HUES64 (cell line): Measurements from ENCODE around the gene FMO5. TPM values are rescaled to one million over a fixed set of nuclear protein-coding genes. Genes with fewer than 3 reads are reported as not detected.

Experiments used
- H3K27ac ChIP-seq: 2 replicates; pipeline ENCODE4 v1.7.0; 2013; ENCODE audit warnings: low read depth, low read length, inconsistent platforms
- H3K27me3 ChIP-seq: 2 replicates; pipeline ENCODE4 v1.6.1; 2013; ENCODE audit warnings: mild to moderate bottlenecking, low read length; ENCODE audit not compliant: insufficient read depth
- H3K36me3 ChIP-seq: 2 replicates; pipeline ENCODE4 v1.6.1; 2013; ENCODE audit warnings: mild to moderate bottlenecking, low read length; ENCODE audit not compliant: insufficient read depth
- H3K4me1 ChIP-seq: 2 replicates; pipeline ENCODE4 v1.6.1; 2013; ENCODE audit warnings: mild to moderate bottlenecking, low read length, moderate library complexity; ENCODE audit not compliant: insufficient read depth
- H3K4me3 ChIP-seq: 2 replicates; pipeline ENCODE4 v1.5.1; 2013; ENCODE audit warnings: mild to moderate bottlenecking, low read length, moderate library complexity
- H3K9ac ChIP-seq: 2 replicates; pipeline ENCODE4 v1.6.1; 2013; ENCODE audit warnings: mild to moderate bottlenecking, low read depth, low read length
- H3K9me3 ChIP-seq: 2 replicates; pipeline ENCODE4 v1.6.1; 2013; ENCODE audit warnings: low read depth, low read length; ENCODE audit not compliant: insufficient read depth
- WGBS: fragments of 150-250, 120-280 bp; methylation state at CpG from one replicate; pipeline ENCODE4 v1.1.7; 2013; ENCODE audit warnings: missing lambda C conversion rate; 5-methylcytosine and 5-hydroxymethylcytosine counted together
- polyA plus RNA-seq, 2 experiments: library from polyadenylated mRNA; stranded (reverse); fragments of 50-300 nt; gene quantifications; one replicate each; pipeline ENCODE4 v1.2.3, GENCODE V29; 2013

The FMO5 gene, protein sequence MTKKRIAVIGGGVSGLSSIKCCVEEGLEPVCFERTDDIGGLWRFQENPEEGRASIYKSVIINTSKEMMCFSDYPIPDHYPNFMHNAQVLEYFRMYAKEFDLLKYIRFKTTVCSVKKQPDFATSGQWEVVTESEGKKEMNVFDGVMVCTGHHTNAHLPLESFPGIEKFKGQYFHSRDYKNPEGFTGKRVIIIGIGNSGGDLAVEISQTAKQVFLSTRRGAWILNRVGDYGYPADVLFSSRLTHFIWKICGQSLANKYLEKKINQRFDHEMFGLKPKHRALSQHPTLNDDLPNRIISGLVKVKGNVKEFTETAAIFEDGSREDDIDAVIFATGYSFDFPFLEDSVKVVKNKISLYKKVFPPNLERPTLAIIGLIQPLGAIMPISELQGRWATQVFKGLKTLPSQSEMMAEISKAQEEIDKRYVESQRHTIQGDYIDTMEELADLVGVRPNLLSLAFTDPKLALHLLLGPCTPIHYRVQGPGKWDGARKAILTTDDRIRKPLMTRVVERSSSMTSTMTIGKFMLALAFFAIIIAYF
- polyA plus RNA-seq (2013, experiment 1 of 2): 1.3 TPM
- 1.0 TPM for polyA plus RNA-seq (2013, experiment 2 of 2)

DNA sequence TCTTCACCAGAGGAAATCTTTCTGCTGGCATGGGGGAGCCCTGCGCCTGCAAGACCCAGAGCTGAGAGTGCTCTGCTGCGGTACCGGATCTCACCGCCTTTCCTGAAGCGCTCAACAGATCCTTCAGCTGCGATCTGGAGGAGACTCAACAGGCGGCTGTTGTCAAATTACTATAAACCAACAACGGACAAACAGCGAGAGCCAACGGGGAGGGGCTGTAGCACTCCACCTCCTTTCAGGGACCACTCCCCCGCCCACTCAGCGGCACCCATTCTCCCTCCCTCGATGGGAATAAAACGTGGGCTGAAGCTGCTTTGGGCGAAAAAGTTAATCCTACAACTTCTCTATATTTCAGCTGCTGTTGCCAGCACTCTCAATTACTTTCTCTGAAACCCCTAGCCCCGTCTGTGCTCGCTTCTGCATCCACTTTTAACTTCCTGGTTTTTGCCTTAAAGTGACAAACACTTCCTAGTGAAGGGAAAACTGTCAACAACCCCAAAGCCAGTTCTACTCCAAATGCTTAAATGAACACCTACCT is at the start of gene FMO5:
FMO5 (minus strand) TSS at position 147 of the 538 bp plus-strand sequence. CDS start 310 bp downstream, outside the sequence.
- WGBS: under 1% methylated on average over 17 of the region's 17 CpGs
- peaks cover 14% of the 10 kb centered on the region for H3K27me3 ChIP-seq
- peak within 1 kb of the TSS; percentile 68 for H3K4me3 ChIP-seq
- H3K36me3 ChIP-seq: no peaks in the 10 kb centered on the region
- H3K9ac ChIP-seq: 0 out of 2 replicates have a peak within 1 kb of the TSS, but pooled peaks have one; percentile 6
- H3K4me1 ChIP-seq: 0 out of 2 replicates have a peak, but pooled peaks cover 5% of the 10 kb centered on the region
- no peak within 1 kb of the TSS for H3K27ac ChIP-seq
- H3K9me3 ChIP-seq: no peaks in the 10 kb centered on the region

GRCh38 chr1:147273409-147274336 is 48.5 kb upstream of the FMO5 start:
- Histone ChIP-seq H3K27ac (no peak overlapping the region), H3K27me3 (no peaks in the 10 kb centered on the region), H3K4me3 (no peak overlapping the region), H3K9me3 (no peaks in the 10 kb centered on the region), H3K9ac (no peak overlapping the region), H3K4me1 (no peaks in the 10 kb centered on the region), H3K36me3 (peaks cover 93% of the 10 kb centered on the region)
- 91% methylated on average over 4 of the region's 6 CpGs for WGBS

DNA sequence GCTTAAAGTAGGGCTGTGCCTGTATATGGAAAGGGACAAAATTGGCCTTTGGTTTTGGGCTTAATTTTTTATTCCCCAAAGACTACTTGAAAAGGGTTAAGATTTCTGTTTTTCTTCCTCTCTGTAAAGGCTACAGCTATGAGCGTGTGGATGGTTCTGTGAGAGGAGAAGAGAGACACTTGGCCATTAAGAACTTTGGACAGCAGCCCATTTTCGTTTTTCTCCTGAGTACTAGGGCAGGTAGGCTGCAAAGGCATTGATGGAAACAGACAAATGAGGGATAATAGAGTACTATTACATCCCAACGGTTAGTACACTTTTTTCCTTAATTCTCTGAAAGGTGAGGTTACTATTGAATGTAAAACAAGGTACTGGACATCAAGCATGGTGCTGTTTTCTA is 46.9 kb upstream of the FMO5 start:
- H3K9me3 ChIP-seq: no peaks in the 10 kb centered on the region
- no peak overlapping the region for H3K9ac ChIP-seq
- H3K27me3 ChIP-seq: no peaks in the 10 kb centered on the region
- no peak overlapping the region for H3K27ac ChIP-seq
- peaks cover 96% of the 10 kb centered on the region for H3K36me3 ChIP-seq
- no peak overlapping the region for H3K4me3 ChIP-seq
- no peaks in the 10 kb centered on the region for H3K4me1 ChIP-seq
- 97% methylated on average over 3 of the region's 3 CpGs for WGBS

- Histone ChIP-seq H3K9me3 (no peaks in the 10 kb centered on the region), H3K4me3 (no peak overlapping the region), H3K27ac (no peak overlapping the region), H3K36me3 (peaks cover 96% of the 10 kb centered on the region), H3K9ac (no peak overlapping the region), H3K4me1 (no peaks in the 10 kb centered on the region), H3K27me3 (no peaks in the 10 kb centered on the region)
- WGBS: 100% methylated on average over 1 of the region's 2 CpGs
These were observed 45.6 kb upstream of the FMO5 start for GRCh38 chr1:147270721-147271120.

DNA sequence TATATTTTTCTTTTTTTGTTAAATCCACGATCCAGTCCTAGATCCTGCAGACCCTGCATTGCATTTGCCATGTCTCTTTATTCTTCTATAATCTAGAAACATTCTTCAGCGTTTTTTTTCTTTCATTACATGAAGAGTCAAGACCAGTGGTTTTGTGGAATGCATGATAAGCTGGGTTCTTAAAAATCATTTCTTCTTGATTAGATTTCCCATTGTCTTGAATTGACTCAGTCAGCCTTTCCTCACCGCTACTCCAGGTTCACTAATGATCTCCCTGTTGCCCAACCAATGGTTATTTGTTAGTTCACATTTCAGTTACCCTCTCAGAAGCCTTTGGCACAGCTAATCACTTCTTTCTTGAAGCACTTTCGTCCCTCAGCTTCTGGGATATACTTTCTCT is 42.6 kb upstream of the FMO5 start:
- Histone ChIP-seq H3K27ac (no peak overlapping the region), H3K9me3 (no peaks in the 10 kb centered on the region), H3K4me1 (no peaks in the 10 kb centered on the region), H3K4me3 (no peak overlapping the region), H3K27me3 (no peaks in the 10 kb centered on the region), H3K36me3 (peaks cover 97% of the 10 kb centered on the region), H3K9ac (no peak overlapping the region)
- WGBS: 94% methylated on average over 3 of the region's 4 CpGs

GRCh38 chr1:147266381-147266780 is 41.2 kb upstream of the FMO5 start:
- Histone ChIP-seq H3K36me3 (peaks cover 95% of the 10 kb centered on the region), H3K4me3 (no peak overlapping the region), H3K9ac (no peak overlapping the region), H3K27me3 (no peaks in the 10 kb centered on the region), H3K9me3 (no peaks in the 10 kb centered on the region), H3K27ac (no peak overlapping the region), H3K4me1 (no peaks in the 10 kb centered on the region)
- WGBS: 95% methylated on average over 5 of the region's 5 CpGs

DNA sequence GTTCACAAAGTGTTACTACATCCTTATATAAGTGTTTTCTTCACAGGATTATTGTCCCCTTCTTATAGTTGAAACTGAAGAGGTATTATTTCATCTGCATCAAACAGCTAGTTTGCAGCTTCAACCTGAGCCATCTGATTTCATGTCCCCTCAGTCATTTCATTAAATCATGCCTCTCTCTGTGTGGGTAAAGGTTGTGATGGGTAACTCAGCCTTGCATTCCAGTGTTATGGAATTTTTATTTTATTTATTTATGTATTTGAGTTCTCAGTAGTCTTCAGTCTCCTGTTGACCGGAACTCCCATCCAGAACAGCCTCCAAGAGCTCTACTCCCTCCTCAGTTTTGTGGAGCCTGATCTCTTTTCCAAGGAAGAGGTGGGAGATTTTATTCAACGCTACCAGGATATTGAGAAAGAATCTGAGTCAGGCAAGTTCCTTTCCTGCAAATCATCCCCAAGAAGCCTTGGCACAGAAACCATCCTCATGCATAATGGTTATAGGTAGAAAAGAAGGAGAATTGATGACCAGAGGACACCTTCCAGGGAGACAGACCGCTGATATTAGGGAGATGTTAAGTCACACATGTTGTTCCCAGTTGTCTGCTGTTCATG is 39.1 kb upstream of the FMO5 start:
- no peaks in the 10 kb centered on the region for H3K9me3 ChIP-seq
- no peaks in the 10 kb centered on the region for H3K4me1 ChIP-seq
- no peak overlapping the region for H3K27ac ChIP-seq
- no peak overlapping the region for H3K9ac ChIP-seq
- H3K27me3 ChIP-seq: no peaks in the 10 kb centered on the region
- H3K4me3 ChIP-seq: no peak overlapping the region
- 93% methylated on average over 2 of the region's 3 CpGs for WGBS
- peaks cover 97% of the 10 kb centered on the region for H3K36me3 ChIP-seq

DNA sequence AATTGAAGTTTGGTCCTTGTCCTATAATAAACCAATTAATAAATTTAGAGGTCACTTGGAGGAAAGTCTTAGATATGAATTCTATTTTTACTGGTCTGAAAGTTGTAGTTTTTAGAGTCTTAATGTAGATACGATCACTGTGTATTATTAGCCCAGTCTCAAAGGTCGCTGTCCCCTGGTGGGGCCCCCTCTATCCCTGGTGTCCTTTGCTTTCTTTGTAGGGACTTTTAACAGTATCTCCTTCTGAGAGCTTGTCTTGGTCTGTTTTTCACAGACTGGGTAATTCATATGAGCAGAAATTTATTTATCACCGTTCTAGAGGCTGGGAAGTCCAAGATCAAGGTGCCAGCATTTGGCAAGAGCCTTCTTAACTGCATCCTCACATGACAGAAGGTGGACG is 35.8 kb upstream of the FMO5 start:
- Histone ChIP-seq H3K9me3 (no peaks in the 10 kb centered on the region), H3K4me3 (no peak overlapping the region), H3K4me1 (no peaks in the 10 kb centered on the region), H3K36me3 (peaks cover 95% of the 10 kb centered on the region), H3K27ac (no peak overlapping the region), H3K9ac (no peak overlapping the region), H3K27me3 (no peaks in the 10 kb centered on the region)
- whole genome bisulfite sequencing: 97% methylated on average over 4 of the region's 4 CpGs

- Histone ChIP-seq H3K4me3 (no peak overlapping the region), H3K9ac (no peak overlapping the region), H3K27me3 (no peaks in the 10 kb centered on the region), H3K9me3 (no peaks in the 10 kb centered on the region), H3K27ac (no peak overlapping the region), H3K4me1 (peaks cover 8% of the 10 kb centered on the region), H3K36me3 (peaks cover 31% of the 10 kb centered on the region)
- WGBS: 97% methylated on average over 9 of the region's 9 CpGs
These were observed 27.4 kb upstream of the FMO5 start for GRCh38 chr1:147252540-147252939.

- H3K9me3 ChIP-seq: no peaks in the 10 kb centered on the region
- H3K36me3 ChIP-seq: peaks cover 4% of the 10 kb centered on the region
- no peak overlapping the region for H3K4me3 ChIP-seq
- peaks cover 25% of the 10 kb centered on the region for H3K4me1 ChIP-seq
- no peak overlapping the region for H3K9ac ChIP-seq
- no peak overlapping the region for H3K27ac ChIP-seq
- WGBS: 92% methylated on average over 4 of the region's 4 CpGs
- H3K27me3 ChIP-seq: no peaks in the 10 kb centered on the region
These were observed 22.6 kb upstream of the FMO5 start for GRCh38 chr1:147247656-147248238.
